Measurements from ENCODE around the gene RAB11FIP3. TPM values are rescaled to one million over a fixed set of nuclear protein-coding genes. Genes with fewer than 3 reads are reported as not detected.

Gene RAB11FIP3
- total and polyA plus RNA-seq, 9 of the 15 experiments (the other 6 are each of a cell fraction or from before 2014, with no cell fraction given): 0.46 to 13.1 (median 4.3) TPM

GRCh38 chr16:528111-529011 lies 102.9 kb downstream of the RAB11FIP3 start (continued):
- no peak for TF ChIP-seq CREB3 (tag; conservative IDR thresholded peaks at IDR 0.05; ENCODE audit: low read depth)
- peak; percentile 52 for TF ChIP-seq POLR2B (IDR thresholded peaks at IDR 0.05; ENCODE audit: low read depth, partially characterized antibody)
- peak in 1 of 2 experiments; percentile 63; a peak in 1 of 4 replicates for TF ChIP-seq FOXA3 (CRISPR knock-in tag; conservative IDR thresholded peaks at IDR 0.05 in 1 of 2, IDR thresholded peaks at IDR 0.05 in 1 of 2)
- TF ChIP-seq TEAD4 (IDR thresholded peaks at IDR 0.05; ENCODE audit: low read length): peak; percentile 18; the same call in 1 of the 2 replicates
- TF ChIP-seq TEAD4 (CRISPR knock-in tag; IDR thresholded peaks at IDR 0.05; ENCODE audit: borderline replicate concordance): 0 out of 2 replicates have a peak, but pooled peaks have one; percentile 31
- peak; percentile 79 for TF ChIP-seq RBFOX2 (IDR thresholded peaks at IDR 0.05; ENCODE audit: low read depth, low read length)
- TF ChIP-seq ETV5 (CRISPR knock-in tag; IDR thresholded peaks at IDR 0.05; ENCODE audit: low read depth): peak; percentile 89
- TF ChIP-seq ETV1 (tag; conservative IDR thresholded peaks at IDR 0.05; ENCODE audit: low read depth): peak; percentile 87
- TF ChIP-seq PRMT5 (CRISPR knock-in tag; IDR thresholded peaks at IDR 0.05): 0 out of 2 replicates have a peak, but pooled peaks have one; percentile 31
- TF ChIP-seq ZNF253 (CRISPR knock-in tag; conservative IDR thresholded peaks at IDR 0.05): no peak
- peak; percentile 84 for TF ChIP-seq L3MBTL2 (IDR thresholded peaks at IDR 0.05)
- peak; percentile 28 for TF ChIP-seq NEUROD1 (IDR thresholded peaks at IDR 0.05; ENCODE audit: borderline replicate concordance, low read depth, low read length, partially characterized antibody)
- TF ChIP-seq FOSL1 (tag; conservative IDR thresholded peaks at IDR 0.05): peak; percentile 89
- peak; percentile 69 for TF ChIP-seq POLR2G (IDR thresholded peaks at IDR 0.05; ENCODE audit: low read depth, low read length)
- TF ChIP-seq TOE1 (IDR thresholded peaks at IDR 0.05; ENCODE audit: borderline replicate concordance): peak; percentile 42; the same call in 1 of the 2 replicates
- 0 out of 2 replicates have a peak, but pooled peaks have one; percentile 53 for TF ChIP-seq TOE1 (CRISPR knock-in tag; IDR thresholded peaks at IDR 0.05; ENCODE audit: borderline replicate concordance, low read depth)
- TF ChIP-seq, protein P1, sequence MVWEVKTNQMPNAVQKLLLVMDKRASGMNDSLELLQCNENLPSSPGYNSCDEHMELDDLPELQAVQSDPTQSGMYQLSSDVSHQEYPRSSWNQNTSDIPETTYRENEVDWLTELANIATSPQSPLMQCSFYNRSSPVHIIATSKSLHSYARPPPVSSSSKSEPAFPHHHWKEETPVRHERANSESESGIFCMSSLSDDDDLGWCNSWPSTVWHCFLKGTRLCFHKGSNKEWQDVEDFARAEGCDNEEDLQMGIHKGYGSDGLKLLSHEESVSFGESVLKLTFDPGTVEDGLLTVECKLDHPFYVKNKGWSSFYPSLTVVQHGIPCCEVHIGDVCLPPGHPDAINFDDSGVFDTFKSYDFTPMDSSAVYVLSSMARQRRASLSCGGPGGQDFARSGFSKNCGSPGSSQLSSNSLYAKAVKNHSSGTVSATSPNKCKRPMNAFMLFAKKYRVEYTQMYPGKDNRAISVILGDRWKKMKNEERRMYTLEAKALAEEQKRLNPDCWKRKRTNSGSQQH (CRISPR knock-in tag; IDR thresholded peaks at IDR 0.05): no peak
- TF ChIP-seq CREM (IDR thresholded peaks at IDR 0.05; ENCODE audit: low read depth): peak; percentile 40; the same call in 1 of the 2 replicates
- TF ChIP-seq ZNF740 (CRISPR knock-in tag; IDR thresholded peaks at IDR 0.05): no peak
- TF ChIP-seq ZNF740 (tag; IDR thresholded peaks at IDR 0.05): no peak
- peak; percentile 77 for TF ChIP-seq GABPA (tag; conservative IDR thresholded peaks at IDR 0.05; ENCODE audit: low read depth)

Data from K562 (cell line).